PC-3 (cell line): ENCODE results near the gene NLRP9. TPM values are rescaled to one million over a fixed set of nuclear protein-coding genes. Genes with fewer than 3 reads are reported as not detected.

ENCODE experiments used
- ATAC-seq: fragments of 200-7000 bp; cut with Tn5 transposase; 2 replicates; pipeline ENCODE4 v1.9.1; 2020; ENCODE audit warnings: mild to moderate bottlenecking, moderate library complexity
- BruUV-seq: library from RNA; stranded (reverse); fragments of 400-500 nt; replicated peaks from 2 replicates; lab custom pipeline; 2021; lab: Mats Ljungman, UMichigan
- CTCF ChIA-PET: fragments of 300-600 bp; sonication (Branson Sonifier 250); formaldehyde crosslinking; loops from one replicate; lab custom pipeline; 2022; ENCODE audit warnings: antibody characterized with exemption; lab: Charles Lee
- POLR2A ChIA-PET: fragments of 300-600 bp; sonication (Branson Sonifier 250); formaldehyde crosslinking; loops from one replicate; lab custom pipeline; 2022; ENCODE audit warnings: antibody characterized with exemption; ENCODE audit not compliant: unreplicated experiment; lab: Charles Lee
- DNase-seq: peaks from one replicate; pipeline ENCODE4 v3.0.0-alpha.2; 2015
- H2AFZ ChIP-seq: fragments of 300-600 bp; sonication (generic); 2 replicates; pipeline ENCODE4 v1.6.0; 2016; ENCODE audit warnings: antibody characterized with exemption, low read length
- H3F3A ChIP-seq: fragments of 300-600 bp; sonication (generic); one replicate; pipeline ENCODE4 v1.6.0; 2017; ENCODE audit warnings: antibody characterized with exemption, low read length, control low read depth, mild to moderate bottlenecking; ENCODE audit not compliant: unreplicated experiment
- H3K27ac ChIP-seq: fragments of 300-600 bp; sonication (generic); 2 replicates; pipeline ENCODE4 v1.5.1; 2016; ENCODE audit warnings: mild to moderate bottlenecking, low read length
- H3K27me3 ChIP-seq: fragments of 300-600 bp; sonication (generic); 2 replicates; pipeline ENCODE4 v1.6.1; 2016; ENCODE audit warnings: low read length, mixed read lengths
- H3K36me3 ChIP-seq: fragments of 300-600 bp; sonication (generic); 2 replicates; pipeline ENCODE4 v1.6.1; 2016; ENCODE audit warnings: low read depth, mixed run types, low read length, mixed read lengths
- H3K4me1 ChIP-seq: fragments of 300-600 bp; sonication (generic); 2 replicates; pipeline ENCODE4 v1.5.1; 2016; ENCODE audit warnings: low read length; ENCODE audit not compliant: insufficient read depth
- H3K4me2 ChIP-seq: fragments of 300-600 bp; sonication (generic); 2 replicates; pipeline ENCODE4 v1.6.0; 2016; ENCODE audit warnings: low read length
- H3K4me3 ChIP-seq: fragments of 300-600 bp; sonication (generic); 2 replicates; pipeline ENCODE4 v1.5.1; 2016; ENCODE audit warnings: mild to moderate bottlenecking, low read length, mixed read lengths
- H3K79me2 ChIP-seq: fragments of 300-600 bp; sonication (generic); 2 replicates; pipeline ENCODE4 v1.6.1; 2017; ENCODE audit warnings: low read length, mixed read lengths
- H3K9ac ChIP-seq: fragments of 300-600 bp; sonication (generic); 2 replicates; pipeline ENCODE4 v1.6.0; 2016; ENCODE audit warnings: mild to moderate bottlenecking, low read length
- H3K9me2 ChIP-seq: fragments of 300-600 bp; sonication (generic); replicated peaks from 2 replicates; pipeline ENCODE4 v1.6.1; 2016; ENCODE audit warnings: mixed run types, low read length, mixed read lengths
- H3K9me3 ChIP-seq: fragments of 300-600 bp; sonication (generic); 2 replicates; pipeline ENCODE4 v1.6.1; 2016; ENCODE audit warnings: low read length, mixed read lengths
- H4K20me1 ChIP-seq: fragments of 300-600 bp; sonication (generic); 2 replicates; pipeline ENCODE4 v1.6.1; 2016; ENCODE audit warnings: low read length, mixed read lengths
- EZH2 ChIP-seq: fragments of 300-600 bp; sonication (generic); IDR thresholded peaks from one replicate; pipeline ENCODE4 v1.6.1; 2017; ENCODE audit warnings: antibody characterized with exemption, mild to moderate bottlenecking, low read length; ENCODE audit not compliant: unreplicated experiment
- EZH2phosphoT487 ChIP-seq: fragments of 300-600 bp; sonication (generic); IDR thresholded peaks from 2 replicates; pipeline ENCODE4 v1.6.1; 2018; ENCODE audit warnings: mild to moderate bottlenecking, antibody characterized with exemption, low read length, borderline replicate concordance
- intact Hi-C: fragments of 100-400 bp; cut with micrococcal nuclease; formaldehyde crosslinking; loops from 2 replicates; pipeline ENCODE4 v1.9.0; 2023
- total RNA-seq: library from RNA; depleted of rRNA; stranded (reverse); fragments of >200 nt; gene quantifications from 2 replicates; pipeline ENCODE4 v1.2.3, GENCODE V29; 2014; rRNA removed
- TF ChIP-seq, protein P1 (sequence below): fragments of 300-600 bp; sonication (generic); conservative IDR thresholded peaks from 2 replicates; pipeline ENCODE4 v1.5.1; 2017; ENCODE audit warnings: antibody characterized with exemption, low read depth, mild to moderate bottlenecking, low read length

The NLRP9 gene
- total RNA-seq, 1 experiment from 2014 or later: not detected

DNA sequence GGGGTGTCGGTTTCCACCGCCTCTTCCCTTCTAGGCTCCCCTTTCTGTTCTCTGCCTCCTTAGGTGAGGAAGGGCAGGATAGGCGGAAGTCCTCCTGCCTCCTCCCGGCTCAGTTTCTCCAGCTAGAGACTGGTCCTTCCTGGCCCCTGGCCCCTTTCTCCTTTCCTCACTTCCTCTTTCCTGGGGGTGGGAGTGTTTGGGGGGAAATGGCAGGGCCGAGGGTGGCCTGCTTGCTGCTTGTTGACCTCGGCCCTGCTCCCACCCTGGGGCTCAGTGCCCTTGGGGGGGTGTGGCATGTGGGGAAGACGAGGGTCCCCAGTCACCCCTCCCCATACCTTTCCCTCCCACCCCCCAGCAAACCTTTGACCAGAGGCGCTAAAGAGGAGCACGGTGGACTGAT is 78.4 kb downstream of the NLRP9 start:
- TF ChIP-seq EZH2phosphoT487 (no peak), EZH2 (no peak)
- TF ChIP-seq, protein P1, sequence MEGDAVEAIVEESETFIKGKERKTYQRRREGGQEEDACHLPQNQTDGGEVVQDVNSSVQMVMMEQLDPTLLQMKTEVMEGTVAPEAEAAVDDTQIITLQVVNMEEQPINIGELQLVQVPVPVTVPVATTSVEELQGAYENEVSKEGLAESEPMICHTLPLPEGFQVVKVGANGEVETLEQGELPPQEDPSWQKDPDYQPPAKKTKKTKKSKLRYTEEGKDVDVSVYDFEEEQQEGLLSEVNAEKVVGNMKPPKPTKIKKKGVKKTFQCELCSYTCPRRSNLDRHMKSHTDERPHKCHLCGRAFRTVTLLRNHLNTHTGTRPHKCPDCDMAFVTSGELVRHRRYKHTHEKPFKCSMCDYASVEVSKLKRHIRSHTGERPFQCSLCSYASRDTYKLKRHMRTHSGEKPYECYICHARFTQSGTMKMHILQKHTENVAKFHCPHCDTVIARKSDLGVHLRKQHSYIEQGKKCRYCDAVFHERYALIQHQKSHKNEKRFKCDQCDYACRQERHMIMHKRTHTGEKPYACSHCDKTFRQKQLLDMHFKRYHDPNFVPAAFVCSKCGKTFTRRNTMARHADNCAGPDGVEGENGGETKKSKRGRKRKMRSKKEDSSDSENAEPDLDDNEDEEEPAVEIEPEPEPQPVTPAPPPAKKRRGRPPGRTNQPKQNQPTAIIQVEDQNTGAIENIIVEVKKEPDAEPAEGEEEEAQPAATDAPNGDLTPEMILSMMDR: no peak
- peaks cover 71% of the 10 kb centered on the region for H4K20me1 ChIP-seq
- no peak overlapping the region for H3K27ac ChIP-seq
- H3K4me1 ChIP-seq: peaks cover 12% of the 10 kb centered on the region
- no TSS peak for BruUV-seq
- H3K4me2 ChIP-seq: no peak overlapping the region
- H3K4me3 ChIP-seq: no peak overlapping the region
- no peaks in the 10 kb centered on the region for H3K9me3 ChIP-seq
- no peaks in the 10 kb centered on the region for H3K27me3 ChIP-seq
- H3F3A ChIP-seq: no peaks in the 10 kb centered on the region
- CTCF ChIA-PET: no interaction called here
- H3K9me2 ChIP-seq: no peaks in the 10 kb centered on the region
- no peak overlapping the region for H2AFZ ChIP-seq
- DNase-seq (no peak), ATAC-seq (no peak)
- peaks cover 71% of the 10 kb centered on the region for H3K36me3 ChIP-seq
- H3K79me2 ChIP-seq: peaks cover 99% of the 10 kb centered on the region
- intact Hi-C loops: no loop called here
- H3K9ac ChIP-seq: no peak overlapping the region
- POLR2A ChIA-PET: no interaction called here

DNA sequence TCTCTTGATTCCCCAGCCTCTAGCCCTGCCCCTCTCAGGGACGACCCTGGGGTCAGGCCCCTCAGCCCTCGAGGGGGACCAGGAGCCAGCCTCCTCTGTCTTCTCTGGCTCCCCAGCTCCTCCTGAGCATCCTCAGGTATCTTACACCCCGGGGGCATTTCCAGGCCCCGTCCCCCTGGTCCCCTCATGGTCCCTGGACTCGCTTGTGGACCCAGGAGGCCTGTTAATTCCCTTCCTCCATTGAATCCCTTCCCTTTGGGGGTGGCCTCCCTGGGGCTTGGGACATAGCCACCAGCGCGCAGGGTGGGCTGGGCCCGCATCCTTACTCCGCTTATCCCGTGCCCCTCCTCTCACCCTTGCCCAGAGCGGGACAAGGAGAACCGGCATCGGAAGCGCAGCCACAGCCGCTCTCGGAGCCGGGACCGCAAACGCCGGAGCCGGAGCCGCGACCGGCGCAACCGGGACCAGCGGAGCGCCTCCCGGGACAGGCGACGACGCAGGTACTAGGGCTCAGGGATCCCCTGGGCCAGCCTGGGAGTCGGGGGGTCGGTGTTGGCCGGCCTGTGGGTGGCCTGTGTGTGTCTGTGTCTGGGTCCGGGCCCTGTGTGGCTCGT is 79.2 kb downstream of the NLRP9 start:
- CTCF ChIA-PET: no interaction called here
- no peak overlapping the region for H3K4me3 ChIP-seq
- H3K9ac ChIP-seq: no peak overlapping the region

More for the DNA sequence above, 79.2 kb downstream of the NLRP9 start:
- H3K27me3 ChIP-seq: no peaks in the 10 kb centered on the region
- H3K4me1 ChIP-seq: peaks cover 12% of the 10 kb centered on the region
- no peaks in the 10 kb centered on the region for H3F3A ChIP-seq
- peak overlapping the region; percentile 93; the same call in 1 of the 2 replicates for H3K4me2 ChIP-seq
- ATAC-seq (no peak), DNase-seq (no peak)
- no peak overlapping the region for H2AFZ ChIP-seq
- intact Hi-C loops: no loop called here
- no TSS peak for BruUV-seq
- peaks cover 66% of the 10 kb centered on the region for H4K20me1 ChIP-seq
- no peaks in the 10 kb centered on the region for H3K9me3 ChIP-seq
- H3K36me3 ChIP-seq: peaks cover 64% of the 10 kb centered on the region
- no peaks in the 10 kb centered on the region for H3K9me2 ChIP-seq
- TF ChIP-seq, protein P1: no peak
- TF ChIP-seq EZH2phosphoT487: no peak
- TF ChIP-seq EZH2: no peak
- no peak overlapping the region for H3K27ac ChIP-seq
- POLR2A ChIA-PET: no interaction called here
- H3K79me2 ChIP-seq: peaks cover 90% of the 10 kb centered on the region

Other genes starting within 250 kb of the NLRP9 start
- 0.17 TPM in 1 of 2 replicates, not detected in the other for gene SSC5D, start 250.0 kb downstream of the NLRP9 start, total RNA-seq
- gene SBK2, start 201.3 kb downstream of the NLRP9 start, total RNA-seq: not detected in 2 replicates
- 0.46 TPM in 1 of 2 replicates, not detected in the other for gene SBK3, start 192.9 kb downstream of the NLRP9 start, total RNA-seq
- gene ZNF579, start 157.6 kb downstream of the NLRP9 start, total RNA-seq: 13.5 and 26.1 TPM in 2 replicates
- 11.6 and 11.7 TPM in 2 replicates for gene FIZ1, start 138.9 kb downstream of the NLRP9 start, total RNA-seq
- 27.7 and 33.1 TPM in 2 replicates for gene ZNF524, start 138.1 kb downstream of the NLRP9 start, total RNA-seq
- 5.5 and 8.2 TPM in 2 replicates for gene ZNF865, start 132.8 kb downstream of the NLRP9 start, total RNA-seq
- gene ZNF784, start 113.8 kb downstream of the NLRP9 start, total RNA-seq: 9.0 and 18.0 TPM in 2 replicates
- gene ZNF580, start 97.4 kb downstream of the NLRP9 start, total RNA-seq: 15.2 and 23.9 TPM in 2 replicates
- 25.6 and 37.5 TPM in 2 replicates for gene ZNF581, start 94.8 kb downstream of the NLRP9 start, total RNA-seq
- gene CCDC106, start 90.2 kb downstream of the NLRP9 start, total RNA-seq: 36.0 and 41.4 TPM in 2 replicates
- gene U2AF2, start 83.4 kb downstream of the NLRP9 start, total RNA-seq: 343 and 360 TPM in 2 replicates
- 203 and 240 TPM in 2 replicates for gene EPN1, start 63.2 kb downstream of the NLRP9 start, total RNA-seq
- gene RFPL4A, start 20.7 kb upstream of the NLRP9 start, total RNA-seq: not detected in 2 replicates
- gene RFPL4AL1, start 30.7 kb upstream of the NLRP9 start, total RNA-seq: not detected in 2 replicates
- gene NLRP11, start 93.6 kb upstream of the NLRP9 start, total RNA-seq: 0.15 and 0.23 TPM in 2 replicates
- not detected in 2 replicates for gene NLRP4, start 98.1 kb upstream of the NLRP9 start, total RNA-seq
- not detected in 2 replicates for gene NLRP13, start 193.9 kb upstream of the NLRP9 start, total RNA-seq
- not detected in 2 replicates for gene NLRP8, start 209.4 kb upstream of the NLRP9 start, total RNA-seq
- not detected in 2 replicates for gene NLRP5, start 248.4 kb upstream of the NLRP9 start, total RNA-seq